ENCODE data around the gene SNAP25. TPM values are rescaled to one million over a fixed set of nuclear protein-coding genes. Genes with fewer than 3 reads are reported as not detected.

The SNAP25 gene
- total RNA-seq, 4 donors from 2014 or later, result 0.54 to 1.1 (median 0.67) TPM; not detected in 1

DNA sequence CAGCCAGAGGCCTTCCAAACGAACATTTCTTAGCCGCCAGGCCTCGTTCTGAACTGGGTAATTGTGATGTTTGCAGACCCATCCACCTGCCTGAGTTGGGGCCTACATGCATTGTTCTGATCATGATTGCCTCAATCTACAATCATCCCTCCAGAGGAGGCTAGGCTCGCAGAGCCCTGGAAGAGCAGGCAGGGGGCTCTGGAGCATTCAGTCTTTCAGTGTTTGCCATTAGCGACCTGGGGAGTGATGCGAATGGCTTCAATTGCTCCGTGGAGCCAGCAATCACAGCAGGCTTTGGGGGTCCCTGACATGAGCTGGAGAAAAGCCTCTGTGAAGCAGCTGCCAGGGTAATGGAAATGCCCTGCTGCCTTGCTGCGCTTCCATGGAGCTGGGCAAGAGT lies 22.0 kb downstream of the SNAP25 start:
- no peak for DNase-seq
- TF ChIP-seq, protein P1, sequence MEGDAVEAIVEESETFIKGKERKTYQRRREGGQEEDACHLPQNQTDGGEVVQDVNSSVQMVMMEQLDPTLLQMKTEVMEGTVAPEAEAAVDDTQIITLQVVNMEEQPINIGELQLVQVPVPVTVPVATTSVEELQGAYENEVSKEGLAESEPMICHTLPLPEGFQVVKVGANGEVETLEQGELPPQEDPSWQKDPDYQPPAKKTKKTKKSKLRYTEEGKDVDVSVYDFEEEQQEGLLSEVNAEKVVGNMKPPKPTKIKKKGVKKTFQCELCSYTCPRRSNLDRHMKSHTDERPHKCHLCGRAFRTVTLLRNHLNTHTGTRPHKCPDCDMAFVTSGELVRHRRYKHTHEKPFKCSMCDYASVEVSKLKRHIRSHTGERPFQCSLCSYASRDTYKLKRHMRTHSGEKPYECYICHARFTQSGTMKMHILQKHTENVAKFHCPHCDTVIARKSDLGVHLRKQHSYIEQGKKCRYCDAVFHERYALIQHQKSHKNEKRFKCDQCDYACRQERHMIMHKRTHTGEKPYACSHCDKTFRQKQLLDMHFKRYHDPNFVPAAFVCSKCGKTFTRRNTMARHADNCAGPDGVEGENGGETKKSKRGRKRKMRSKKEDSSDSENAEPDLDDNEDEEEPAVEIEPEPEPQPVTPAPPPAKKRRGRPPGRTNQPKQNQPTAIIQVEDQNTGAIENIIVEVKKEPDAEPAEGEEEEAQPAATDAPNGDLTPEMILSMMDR (IDR thresholded peaks at IDR 0.05), result no peak
- TF ChIP-seq POLR2A (IDR thresholded peaks at IDR 0.05), result no peak
- no peak overlapping the region for H3K27ac ChIP-seq
- no peaks in the 10 kb centered on the region for H3K4me1 ChIP-seq
- no peaks in the 10 kb centered on the region for H3K36me3 ChIP-seq
- H3K27me3 ChIP-seq, result no peaks in the 10 kb centered on the region
- intact Hi-C loops (cut with DNase I), result no loop called here
- 72 to 81% methylated on average over 7 to 8 of the region's 8 CpGs for WGBS, 2 donors
- H3K4me3 ChIP-seq (replicated peaks in 1 of 3), result no peak overlapping the region
- no peaks in the 10 kb centered on the region for H3K9me3 ChIP-seq

DNA sequence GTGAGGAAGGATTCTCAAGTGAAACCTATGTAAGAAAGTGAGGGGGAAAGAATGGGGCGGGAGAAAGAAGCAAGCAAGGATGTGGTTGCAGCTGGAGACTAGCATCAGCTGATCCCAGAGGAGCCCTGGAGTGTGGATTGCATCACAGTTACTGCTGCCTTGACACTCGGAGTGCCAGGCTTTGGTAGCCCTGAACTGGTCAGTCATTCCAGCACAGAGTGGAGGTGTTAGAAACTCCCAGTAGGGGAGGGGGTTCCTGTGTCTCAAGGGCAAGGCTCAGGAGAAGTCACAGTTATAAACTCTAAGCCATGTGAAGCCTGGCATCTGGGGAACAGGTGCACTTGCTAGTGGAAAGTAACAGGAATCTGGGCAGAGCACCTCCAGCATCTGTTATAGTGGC lies 23.5 kb downstream of the SNAP25 start:
- Histone ChIP-seq H3K27me3 (no peaks in the 10 kb centered on the region), H3K36me3 (no peaks in the 10 kb centered on the region), H3K27ac (no peak overlapping the region), H3K4me1 (no peaks in the 10 kb centered on the region), H3K9me3 (no peaks in the 10 kb centered on the region), H3K4me3 (replicated peaks in 1 of 3) (no peak overlapping the region)
- TF ChIP-seq, protein P1 (IDR thresholded peaks at IDR 0.05), result no peak
- TF ChIP-seq POLR2A (IDR thresholded peaks at IDR 0.05), result no peak
- DNase-seq, result no peak
- WGBS, 2 donors, result 76 to 82% methylated on average over 2 of the region's 2 CpGs
- intact Hi-C loops (cut with DNase I), result no loop called here

DNA sequence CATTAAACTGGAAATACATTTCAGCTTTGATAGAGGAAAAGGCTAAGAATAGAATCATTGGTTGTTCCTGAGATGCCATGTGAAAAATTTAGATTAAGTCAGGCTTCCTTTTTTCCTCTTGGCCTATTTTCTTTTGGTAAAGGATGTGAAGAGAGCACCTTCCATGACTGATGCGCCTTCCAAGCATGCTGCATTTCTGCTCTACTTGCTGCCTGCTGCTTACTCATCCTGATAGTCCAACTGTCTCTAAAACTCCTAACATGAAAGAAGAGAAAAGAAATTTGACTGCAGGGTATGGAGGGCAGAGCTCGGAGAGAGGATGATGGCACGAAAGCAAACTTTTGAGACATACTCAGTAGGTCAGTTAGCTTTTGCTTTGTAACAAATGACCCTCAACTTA lies 28.8 kb downstream of the SNAP25 start:
- Histone ChIP-seq H3K27me3 (no peaks in the 10 kb centered on the region), H3K27ac (no peak overlapping the region), H3K4me1 (no peaks in the 10 kb centered on the region), H3K9me3 (no peaks in the 10 kb centered on the region), H3K4me3 (replicated peaks in 1 of 3) (no peak overlapping the region), H3K36me3 (no peaks in the 10 kb centered on the region)
- intact Hi-C loops (cut with DNase I), result no loop called here
- no peak for TF ChIP-seq POLR2A (IDR thresholded peaks at IDR 0.05)
- TF ChIP-seq, protein P1 (IDR thresholded peaks at IDR 0.05), result no peak
- 89% methylated on average over 3 of the region's 3 CpGs for WGBS, 2 donors
- DNase-seq, result no peak

DNA sequence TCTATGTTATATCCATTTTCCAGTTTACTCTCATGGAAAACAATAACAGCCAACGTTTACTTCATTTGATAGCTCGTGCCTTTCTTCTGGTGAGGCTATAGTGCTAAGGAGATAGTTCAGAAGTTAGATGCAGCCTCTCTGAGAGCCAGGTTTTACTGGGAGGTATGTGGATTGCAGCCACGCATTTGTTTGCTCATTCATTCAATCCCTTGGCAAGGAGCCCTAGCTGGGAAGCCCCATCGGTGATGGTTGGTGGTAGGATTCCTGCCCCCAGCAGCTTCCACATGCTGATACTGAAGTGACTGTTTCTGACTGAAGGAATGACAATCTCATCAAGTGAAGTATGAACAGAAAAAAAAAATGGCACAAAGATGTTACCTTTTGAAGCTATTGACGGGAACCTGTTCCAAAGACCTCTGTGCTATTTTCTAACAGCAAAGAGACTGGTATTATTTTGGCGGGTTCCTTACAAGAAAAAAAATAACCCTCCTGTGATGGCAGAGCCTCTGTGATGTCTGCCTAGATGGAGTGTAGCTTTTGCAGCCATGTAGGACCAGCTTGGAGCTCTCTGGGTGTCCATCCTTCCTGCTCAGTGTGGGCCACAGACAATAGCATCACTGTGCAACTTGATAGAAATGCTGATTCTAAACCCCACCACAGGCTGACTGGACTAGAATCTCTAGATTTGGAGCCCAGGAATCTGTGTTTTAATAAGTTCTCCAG lies 30.6 kb downstream of the SNAP25 start:
- DNase-seq, result no peak
- no peaks in the 10 kb centered on the region for H3K36me3 ChIP-seq
- TF ChIP-seq, protein P1 (IDR thresholded peaks at IDR 0.05), result no peak
- no peak for TF ChIP-seq POLR2A (IDR thresholded peaks at IDR 0.05)
- no peaks in the 10 kb centered on the region for H3K9me3 ChIP-seq
- H3K4me1 ChIP-seq, result no peaks in the 10 kb centered on the region
- no peaks in the 10 kb centered on the region for H3K27me3 ChIP-seq
- H3K27ac ChIP-seq, result no peak overlapping the region
- WGBS, 2 donors, result 58 to 64% methylated on average over 6 of the region's 6 CpGs
- no peak overlapping the region for H3K4me3 ChIP-seq (replicated peaks in 1 of 3)
- intact Hi-C loops (cut with DNase I), result no loop called here

DNA sequence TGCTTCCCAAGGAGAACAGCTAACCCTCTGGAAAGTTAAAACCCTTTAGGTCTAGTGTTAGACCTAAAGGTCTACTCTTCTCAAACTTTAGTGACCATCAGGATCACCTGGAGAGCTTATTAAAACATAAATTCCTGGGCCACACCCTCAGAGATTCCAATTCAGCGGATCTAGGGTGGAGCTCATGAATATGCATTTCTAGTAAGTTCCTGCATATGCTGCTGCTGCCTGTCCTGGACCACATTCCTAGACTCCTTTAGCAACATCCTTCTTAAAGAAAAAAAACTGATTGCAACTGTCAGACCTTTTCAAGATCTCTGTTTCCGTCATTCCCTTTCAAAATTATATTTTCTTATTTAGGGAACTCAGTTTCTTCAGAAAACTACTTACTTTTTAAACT lies 31.2 kb downstream of the SNAP25 start:
- DNase-seq, result no peak
- Histone ChIP-seq H3K36me3 (no peaks in the 10 kb centered on the region), H3K9me3 (no peaks in the 10 kb centered on the region), H3K4me3 (replicated peaks in 1 of 3) (no peak overlapping the region), H3K4me1 (no peaks in the 10 kb centered on the region), H3K27me3 (no peaks in the 10 kb centered on the region), H3K27ac (no peak overlapping the region)
- intact Hi-C loops (cut with DNase I), result no loop called here
- 82 to 85% methylated on average over 2 of the region's 2 CpGs for WGBS, 2 donors
- TF ChIP-seq, protein P1 (IDR thresholded peaks at IDR 0.05), result no peak
- no peak for TF ChIP-seq POLR2A (IDR thresholded peaks at IDR 0.05)
